Astrocyte of the cerebellum (primary cell): Measurements from ENCODE around the gene IP6K3.

ENCODE experiments used
- DNase-seq: peaks from one replicate; pipeline ENCODE4 v3.0.0-alpha.2; 2011; ENCODE audit warnings: low read depth
- H3K4me3 ChIP-seq: 2 replicates; pipeline ENCODE4 v1.5.1; 2011; ENCODE audit warnings: mild to moderate bottlenecking, low read depth, low read length, moderate library complexity
- in situ Hi-C: cut with HindIII; loops from 2 replicates; pipeline ENCODE4 v1.10.0; 2017; ENCODE audit warnings: low sequenced_read_pairs
- TF ChIP-seq, protein P1 (sequence below): IDR thresholded peaks from 2 replicates; pipeline ENCODE4 v1.5.1; 2012; ENCODE audit warnings: low read length, low read depth, moderate library complexity, mild to moderate bottlenecking; ENCODE audit errors: missing control alignments

Gene IP6K3

GRCh38 chr6:33755070-33755869 is 8.6 kb upstream of the IP6K3 start:
- TF ChIP-seq, protein P1, sequence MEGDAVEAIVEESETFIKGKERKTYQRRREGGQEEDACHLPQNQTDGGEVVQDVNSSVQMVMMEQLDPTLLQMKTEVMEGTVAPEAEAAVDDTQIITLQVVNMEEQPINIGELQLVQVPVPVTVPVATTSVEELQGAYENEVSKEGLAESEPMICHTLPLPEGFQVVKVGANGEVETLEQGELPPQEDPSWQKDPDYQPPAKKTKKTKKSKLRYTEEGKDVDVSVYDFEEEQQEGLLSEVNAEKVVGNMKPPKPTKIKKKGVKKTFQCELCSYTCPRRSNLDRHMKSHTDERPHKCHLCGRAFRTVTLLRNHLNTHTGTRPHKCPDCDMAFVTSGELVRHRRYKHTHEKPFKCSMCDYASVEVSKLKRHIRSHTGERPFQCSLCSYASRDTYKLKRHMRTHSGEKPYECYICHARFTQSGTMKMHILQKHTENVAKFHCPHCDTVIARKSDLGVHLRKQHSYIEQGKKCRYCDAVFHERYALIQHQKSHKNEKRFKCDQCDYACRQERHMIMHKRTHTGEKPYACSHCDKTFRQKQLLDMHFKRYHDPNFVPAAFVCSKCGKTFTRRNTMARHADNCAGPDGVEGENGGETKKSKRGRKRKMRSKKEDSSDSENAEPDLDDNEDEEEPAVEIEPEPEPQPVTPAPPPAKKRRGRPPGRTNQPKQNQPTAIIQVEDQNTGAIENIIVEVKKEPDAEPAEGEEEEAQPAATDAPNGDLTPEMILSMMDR = no peak
- in situ Hi-C loops = no loop called here
- no peak for DNase-seq

DNA sequence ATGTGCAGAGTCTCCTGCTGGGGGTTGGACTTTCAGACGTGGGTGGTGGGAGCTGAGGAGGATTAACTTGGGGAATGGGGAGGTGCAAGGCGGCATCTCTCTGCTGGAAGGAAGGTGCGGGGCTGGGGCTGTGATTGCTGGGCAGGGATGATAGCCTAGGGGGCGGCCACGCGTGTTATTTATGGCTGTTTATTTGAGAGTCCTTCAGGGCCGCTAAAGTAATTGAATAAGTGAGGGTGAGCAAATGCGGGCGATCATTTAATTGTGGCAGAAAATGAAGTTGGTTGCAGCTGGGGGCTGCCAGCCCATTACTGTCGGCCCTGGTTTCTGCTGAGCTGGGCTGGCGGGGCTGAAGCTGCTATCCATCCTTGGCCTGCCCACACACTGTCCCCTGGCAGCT is 7.5 kb upstream of the IP6K3 start:
- no peak overlapping the region for H3K4me3 ChIP-seq
- DNase-seq = no peak
- TF ChIP-seq, protein P1 = no peak
- in situ Hi-C loops = no loop called here

More at GRCh38 chr6:33755070-33755869, 8.6 kb upstream of the IP6K3 start:
- no peak overlapping the region for H3K4me3 ChIP-seq

DNA sequence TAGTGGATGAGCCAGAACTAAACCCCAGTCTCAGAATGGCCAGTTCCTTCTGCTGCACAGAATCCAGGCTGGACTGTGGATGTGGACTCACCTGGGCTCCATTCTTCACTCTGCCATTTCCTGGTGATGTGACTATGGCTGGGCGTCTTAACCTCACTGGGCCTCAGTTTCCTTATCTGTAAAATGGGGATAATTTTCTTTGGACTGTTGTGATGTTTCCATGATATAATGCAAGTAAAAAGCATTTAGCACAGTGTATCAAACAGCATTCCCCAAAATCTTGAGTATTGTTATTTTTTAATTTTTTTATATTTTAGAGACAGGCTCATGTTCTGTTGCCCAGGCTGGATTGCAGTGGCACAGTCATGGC is 5.9 kb upstream of the IP6K3 start:
- no peak overlapping the region for H3K4me3 ChIP-seq

GRCh38 chr6:33751771-33752645 is 5.3 kb upstream of the IP6K3 start:
- no peak for DNase-seq
- TF ChIP-seq, protein P1 = no peak
- no peak overlapping the region for H3K4me3 ChIP-seq
- in situ Hi-C loops = no loop called here

More for the DNA sequence above, 5.9 kb upstream of the IP6K3 start:
- in situ Hi-C loops = no loop called here
- DNase-seq = no peak
- TF ChIP-seq, protein P1 = no peak

GRCh38 chr6:33750244-33750991 is 3.7 kb upstream of the IP6K3 start:
- no peak overlapping the region for H3K4me3 ChIP-seq
- DNase-seq = no peak
- TF ChIP-seq, protein P1 = no peak
- in situ Hi-C loops = no loop called here

- TF ChIP-seq, protein P1 = no peak
- in situ Hi-C loops = no loop called here
Observed at GRCh38 chr6:33749401-33749800, 2.7 kb upstream of the IP6K3 start.

More at GRCh38 chr6:33749401-33749800, 2.7 kb upstream of the IP6K3 start:
- no peak for DNase-seq
- H3K4me3 ChIP-seq = no peak overlapping the region
